GM21619 (cell line): ENCODE results near the gene WDR7.

ENCODE experiments used
- ATAC-seq: cut with Tn5 transposase; IDR thresholded peaks from one replicate; pipeline ENCODE4 v1.9.1; 2021; ENCODE audit not compliant: unreplicated experiment

The WDR7 gene

DNA sequence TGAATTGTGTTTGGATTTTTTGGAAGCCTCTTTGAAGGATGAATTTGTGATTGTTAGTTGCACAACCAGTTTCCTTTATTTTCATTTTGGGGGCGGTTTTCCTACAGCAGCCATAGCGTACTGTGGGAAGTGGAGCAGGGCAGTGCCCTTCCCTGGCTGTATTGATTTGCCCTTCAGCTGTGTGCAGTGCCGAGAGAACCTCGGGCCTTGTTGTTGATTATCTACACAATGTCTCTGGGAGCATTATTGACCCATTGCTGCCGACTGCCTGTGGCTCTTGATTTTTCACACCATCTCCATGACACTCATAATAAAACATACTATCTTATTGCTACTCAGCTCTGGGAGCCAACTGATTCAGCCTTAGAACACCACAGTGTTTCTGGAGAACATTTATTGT, 333.6 kb downstream of the WDR7 start:
- ATAC-seq, result no peak

DNA sequence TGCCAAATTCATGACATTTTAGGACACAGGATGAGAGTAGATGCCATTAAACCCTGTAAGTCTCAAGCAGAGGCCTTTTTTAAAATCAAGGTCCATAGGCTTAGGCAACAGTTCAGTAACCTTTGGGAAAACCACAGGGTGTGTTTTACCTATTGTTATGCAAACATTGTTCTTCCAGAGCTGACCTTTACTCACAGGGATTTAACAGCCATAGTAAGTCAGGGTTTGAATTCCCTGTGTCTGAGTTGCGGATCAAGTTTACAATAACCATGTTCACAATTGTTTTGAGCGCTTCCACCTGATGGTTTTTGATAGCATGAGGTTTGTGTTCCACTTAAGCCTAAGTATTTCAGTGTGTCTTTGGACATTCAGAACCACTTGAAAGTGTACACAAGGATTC, 335.7 kb downstream of the WDR7 start:
- no peak for ATAC-seq

DNA sequence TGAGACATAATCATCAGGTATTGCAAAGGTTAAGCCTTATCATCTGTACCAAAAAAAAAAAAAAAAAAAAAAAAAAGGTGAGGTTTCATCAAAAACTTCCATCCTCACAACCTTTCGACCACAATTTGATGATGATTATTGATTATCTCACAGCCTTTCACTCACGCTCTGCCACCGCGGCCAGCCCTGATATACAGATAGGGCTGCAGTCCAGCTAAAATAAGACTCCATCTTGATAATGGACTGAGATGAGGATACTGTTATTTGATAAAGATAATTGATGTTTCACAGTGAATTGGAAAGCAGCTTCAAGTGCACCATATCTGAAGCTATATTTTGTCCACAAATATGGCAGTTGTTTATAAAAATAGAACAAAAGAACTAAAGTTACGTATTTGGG, 336.1 kb downstream of the WDR7 start:
- ATAC-seq, result no peak

DNA sequence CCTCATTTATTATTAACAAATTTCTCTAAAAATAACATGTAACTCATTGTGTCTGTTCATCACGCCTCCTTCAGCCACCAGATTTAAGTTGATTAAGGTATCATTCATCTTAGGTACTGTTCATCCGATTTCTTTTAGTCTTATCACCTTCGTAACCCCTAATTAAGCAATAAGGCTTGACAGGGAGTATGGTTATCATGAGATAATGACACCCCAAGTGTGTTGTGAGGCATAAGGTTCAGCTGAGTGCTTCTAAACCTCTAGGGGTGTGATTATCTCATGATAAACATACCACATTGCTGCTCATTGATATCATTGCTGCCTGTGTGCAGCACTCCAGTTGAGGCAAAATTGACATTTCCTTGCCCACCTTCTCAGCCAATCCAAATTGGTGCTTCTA, 336.9 kb downstream of the WDR7 start:
- ATAC-seq, result no peak

DNA sequence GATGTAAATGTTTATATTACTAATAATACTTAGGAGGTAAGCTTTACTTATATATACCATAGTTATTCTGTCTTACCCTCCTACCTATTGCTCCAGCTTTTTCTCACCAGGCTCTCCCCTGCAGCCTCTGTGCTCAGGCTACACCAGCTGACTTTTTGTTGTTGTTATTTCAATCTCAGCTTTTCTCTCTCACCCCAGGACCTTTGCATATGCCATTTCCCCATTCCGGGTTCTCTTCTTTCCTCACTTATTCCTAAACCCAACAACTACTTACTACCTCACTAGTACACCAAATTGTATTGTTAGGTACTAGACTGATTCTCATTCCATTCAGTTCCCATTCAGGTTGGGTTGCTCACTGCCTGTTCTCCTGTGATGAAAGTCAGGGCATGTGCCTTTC, 339.5 kb downstream of the WDR7 start:
- ATAC-seq, result no peak

DNA sequence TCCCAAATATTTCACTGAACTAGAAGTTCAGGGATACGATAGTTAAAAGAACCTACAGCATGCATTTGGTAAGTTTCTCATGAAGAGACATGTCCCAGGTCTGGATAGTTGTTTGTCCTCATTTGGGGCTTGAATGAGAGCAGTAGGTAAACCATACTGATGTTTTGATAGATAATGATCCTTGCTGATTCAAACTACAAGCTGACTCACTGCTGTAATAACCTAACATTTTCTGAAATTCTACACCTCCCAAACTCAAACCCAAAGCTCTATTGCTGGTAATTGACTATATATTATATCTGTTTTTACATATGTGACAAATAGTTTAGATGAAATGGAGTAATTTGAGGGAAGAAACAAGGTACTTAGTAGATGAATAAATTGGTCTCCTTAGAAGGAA, 341.6 kb downstream of the WDR7 start:
- ATAC-seq, result no peak

DNA sequence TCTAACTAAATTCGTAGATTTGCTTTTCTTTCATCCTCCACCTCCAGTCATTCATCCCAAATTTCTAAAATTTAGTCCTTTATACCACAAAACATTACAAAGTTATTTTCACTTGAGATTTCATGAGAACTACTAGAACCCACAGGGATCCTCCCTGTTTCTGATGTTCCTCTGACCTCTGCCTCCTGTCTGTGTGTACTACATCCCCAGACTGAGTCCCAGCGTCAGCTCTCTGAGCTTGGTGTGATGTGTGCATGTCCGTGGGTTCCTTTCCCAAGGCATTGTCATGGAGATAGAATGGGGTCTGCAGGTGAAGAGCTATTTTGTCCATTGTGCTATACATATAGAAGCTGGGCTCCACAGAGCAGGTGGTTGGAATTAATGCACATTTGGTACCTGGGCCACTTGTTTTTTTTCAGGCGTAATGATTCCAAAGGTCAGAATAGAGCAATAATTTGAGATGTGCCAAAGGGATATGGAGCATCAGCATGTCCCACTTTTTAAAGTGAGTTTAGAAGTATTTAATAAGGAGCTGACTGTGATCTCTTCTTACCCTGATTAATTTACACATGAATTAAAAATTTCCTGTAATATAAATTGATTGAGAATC, 344.5 kb downstream of the WDR7 start:
- no peak for ATAC-seq

DNA sequence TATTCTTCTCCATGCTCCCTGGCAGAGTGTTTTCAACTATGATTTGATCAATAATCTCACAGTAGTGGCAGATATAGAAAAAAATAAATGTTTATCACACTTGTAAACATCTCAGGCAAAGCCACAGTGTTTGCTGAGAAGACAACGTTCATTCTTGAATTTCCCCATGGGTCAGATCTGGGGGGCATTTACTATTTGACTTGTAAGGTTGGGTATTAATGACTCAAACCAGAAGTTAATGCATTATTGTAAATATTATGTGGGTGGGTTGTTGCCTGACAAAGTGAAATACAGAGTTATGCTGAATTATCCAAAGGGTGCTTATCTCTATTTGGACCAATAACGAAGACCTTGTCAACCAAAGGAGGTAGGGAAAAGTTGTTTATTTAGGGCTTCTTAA, 346.0 kb downstream of the WDR7 start:
- no peak for ATAC-seq

DNA sequence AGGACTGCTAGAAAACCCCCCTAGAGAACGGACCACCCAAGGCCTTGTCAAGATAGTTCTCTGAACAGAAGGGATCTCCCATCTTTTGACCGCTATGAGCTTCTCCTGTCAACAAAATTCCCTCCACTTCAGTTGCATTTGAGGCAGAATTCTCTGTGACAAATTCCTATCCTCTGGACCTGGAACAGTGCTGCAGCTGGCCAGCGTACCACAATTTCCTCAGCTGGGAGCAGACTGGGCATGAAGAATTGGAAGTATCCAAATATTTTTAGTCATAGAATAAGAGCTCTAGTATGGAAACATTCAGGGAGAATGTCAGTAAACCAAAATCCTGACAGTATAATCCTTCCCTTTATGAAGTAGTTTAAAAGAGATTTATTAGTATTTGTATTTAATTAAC, 348.7 kb downstream of the WDR7 start:
- ATAC-seq, result no peak

DNA sequence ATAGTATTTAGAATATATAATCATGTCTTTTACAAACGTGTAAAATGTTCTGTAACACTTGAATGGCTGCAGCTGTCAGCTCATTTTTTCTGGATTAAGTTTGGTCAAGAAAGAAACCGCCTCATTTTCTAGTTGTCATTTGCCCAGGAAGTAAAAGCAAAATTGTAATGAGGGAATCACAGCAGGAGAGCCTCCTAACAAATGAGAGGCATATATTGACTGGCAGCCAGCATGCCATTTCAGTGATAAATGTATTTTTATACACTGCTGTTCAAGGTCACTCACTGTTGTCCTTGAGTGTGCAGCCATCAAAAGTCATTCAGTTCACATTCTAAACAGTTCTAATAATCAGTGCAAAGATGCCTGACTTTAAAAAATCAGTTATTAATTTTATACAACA, 351.5 kb downstream of the WDR7 start:
- no peak for ATAC-seq

DNA sequence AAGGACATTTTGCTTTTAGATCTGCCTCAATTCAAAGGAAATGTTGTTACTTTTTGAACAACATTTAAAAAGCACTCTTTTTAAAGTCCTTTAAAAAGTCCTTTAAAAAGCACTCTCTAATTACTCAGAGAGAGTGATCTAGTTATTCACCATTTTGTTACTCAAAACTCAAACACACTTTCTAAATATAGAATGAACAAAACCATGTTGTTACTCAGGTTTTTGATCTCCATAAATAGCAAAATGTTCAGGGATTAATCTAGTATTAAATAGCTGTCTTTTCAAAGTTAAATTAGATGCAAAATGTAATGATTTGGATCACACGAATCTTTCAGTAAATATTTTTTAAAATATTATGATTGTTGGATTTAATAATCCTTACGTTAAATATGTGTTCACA, 352.2 kb downstream of the WDR7 start:
- no peak for ATAC-seq

DNA sequence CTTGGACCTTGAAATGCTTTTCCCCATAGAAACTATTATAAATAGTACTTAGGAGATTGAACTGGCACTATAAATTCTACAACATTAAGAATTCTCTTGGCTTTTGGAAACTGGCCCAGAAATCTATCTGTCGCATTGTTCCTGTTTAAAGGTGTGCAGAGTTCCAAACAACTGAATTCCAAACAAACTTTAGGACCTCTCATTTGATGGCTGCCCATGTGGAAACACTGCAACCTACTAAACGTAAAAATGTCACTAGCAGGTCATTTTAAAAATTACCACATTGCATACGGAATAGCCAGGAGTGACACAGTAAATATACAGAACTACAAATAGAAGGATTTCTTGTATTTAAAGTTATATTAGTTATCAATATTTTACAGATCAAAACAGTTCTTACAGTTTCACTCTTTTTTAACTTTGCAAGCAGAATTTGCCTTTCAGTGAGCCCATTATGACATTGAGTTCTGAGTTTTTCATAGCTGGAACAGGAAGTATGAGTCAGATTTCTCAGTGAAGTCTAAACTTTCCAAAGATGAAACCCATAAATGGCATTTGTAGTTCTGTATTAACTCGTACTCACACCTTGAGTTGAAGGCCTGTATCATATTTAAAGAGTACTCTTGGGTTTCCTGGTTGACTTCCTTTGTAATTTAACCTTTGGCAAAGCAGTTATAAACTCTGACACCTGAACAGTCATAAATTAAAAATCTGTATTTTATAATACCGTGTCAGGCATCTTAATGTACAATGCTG, 353.4 kb downstream of the WDR7 start:
- ATAC-seq, result peak; percentile 99

DNA sequence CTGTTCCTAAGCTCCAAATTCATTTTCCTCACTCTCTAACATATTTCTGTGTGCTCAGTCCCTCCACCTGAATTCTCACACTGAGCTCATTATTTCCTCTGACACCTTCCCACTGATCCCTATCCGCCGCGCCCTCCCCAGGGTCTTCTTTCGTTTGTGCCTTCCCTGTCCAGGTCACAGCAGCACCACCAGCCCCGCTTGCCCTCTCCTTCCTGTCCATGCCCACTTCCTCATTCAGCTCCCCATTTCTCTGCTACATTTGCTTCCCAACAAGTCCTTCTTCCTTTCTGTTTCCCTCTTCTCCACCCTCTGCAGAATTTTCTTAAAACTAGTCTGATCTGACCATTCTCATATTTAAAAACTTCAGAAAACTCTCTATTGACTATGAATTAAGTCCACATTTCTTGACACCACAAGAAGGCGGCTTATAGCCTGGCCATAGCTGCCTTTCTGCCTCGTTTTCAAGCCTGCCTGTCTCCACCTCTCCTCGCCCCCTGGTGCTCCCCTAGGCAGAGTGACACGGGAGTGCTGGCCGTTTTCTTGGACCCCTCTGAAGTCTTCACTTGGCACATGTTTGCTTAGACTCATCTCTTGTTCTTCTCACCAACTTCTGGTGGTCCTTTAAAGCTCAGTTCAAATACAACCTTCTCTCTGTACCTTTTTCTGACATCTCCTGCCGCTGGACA, 357.0 kb downstream of the WDR7 start:
- no peak for ATAC-seq

DNA sequence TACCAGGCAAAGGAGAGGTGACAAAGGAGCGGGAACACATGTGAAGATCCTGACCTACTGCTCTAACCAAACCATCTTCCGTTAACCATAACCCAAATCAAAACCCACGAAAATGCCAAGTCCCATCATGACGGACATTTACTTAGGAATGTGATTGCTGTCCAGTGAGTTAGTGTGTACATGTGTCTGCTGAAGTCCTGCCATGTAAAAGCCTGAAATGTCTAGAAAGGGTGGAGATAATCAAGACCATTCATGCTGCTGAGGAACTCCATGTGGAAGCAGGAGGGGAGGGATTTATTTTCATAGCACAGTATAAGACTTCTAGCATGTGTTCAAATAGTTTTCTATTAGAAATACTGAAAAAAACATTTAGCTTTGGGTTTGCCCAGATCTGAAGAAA, 358.7 kb downstream of the WDR7 start:
- no peak for ATAC-seq

DNA sequence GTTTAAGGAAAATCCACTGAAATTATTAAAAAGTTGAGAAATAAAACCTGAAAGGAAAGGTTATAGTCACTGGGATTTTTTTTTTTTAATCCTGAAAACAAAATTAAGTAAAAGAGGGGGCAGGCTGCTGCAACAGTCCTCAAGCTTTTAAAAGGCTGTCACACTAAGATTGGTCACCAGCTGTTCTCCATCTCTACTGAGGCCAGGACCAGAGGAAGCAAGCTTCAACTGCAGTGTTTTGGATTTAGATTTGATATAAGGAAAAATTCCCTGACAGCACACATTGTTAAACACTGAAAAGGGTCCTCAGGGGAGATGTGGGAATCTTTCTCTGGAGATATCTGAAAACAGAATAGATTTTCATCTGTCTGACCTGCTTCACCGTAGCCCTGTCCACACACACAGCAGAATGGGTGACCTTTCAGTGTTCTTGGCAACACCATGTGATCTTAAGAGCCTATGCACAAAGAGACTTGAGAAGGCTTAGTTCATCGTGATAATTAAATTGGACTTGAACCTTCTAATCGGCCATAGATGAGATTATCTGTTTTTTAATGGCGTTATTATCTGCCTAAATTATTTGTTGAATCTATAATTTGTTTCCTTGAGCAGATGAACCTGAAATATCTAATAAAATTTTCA, 363.7 kb downstream of the WDR7 start:
- ATAC-seq, result no peak

DNA sequence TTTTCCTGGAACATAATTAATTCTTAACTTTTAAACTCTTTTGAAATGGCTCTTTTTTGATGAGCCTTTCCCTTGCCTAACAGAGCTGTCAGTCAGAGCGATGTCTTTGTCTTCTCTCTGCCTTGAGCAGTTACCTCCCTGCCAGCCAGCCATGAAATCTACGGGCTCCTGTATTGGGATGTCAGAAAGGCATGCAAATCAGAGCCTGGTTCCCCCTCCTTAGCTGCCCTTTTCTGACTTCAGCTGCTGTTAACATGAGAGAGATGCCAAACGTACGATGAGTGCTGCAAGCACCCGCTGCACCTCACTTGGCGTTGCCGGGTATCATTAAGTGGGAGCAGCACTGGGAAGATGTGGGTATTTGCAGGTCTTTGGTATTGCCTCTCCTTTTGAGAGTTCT, 364.3 kb downstream of the WDR7 start:
- no peak for ATAC-seq

DNA sequence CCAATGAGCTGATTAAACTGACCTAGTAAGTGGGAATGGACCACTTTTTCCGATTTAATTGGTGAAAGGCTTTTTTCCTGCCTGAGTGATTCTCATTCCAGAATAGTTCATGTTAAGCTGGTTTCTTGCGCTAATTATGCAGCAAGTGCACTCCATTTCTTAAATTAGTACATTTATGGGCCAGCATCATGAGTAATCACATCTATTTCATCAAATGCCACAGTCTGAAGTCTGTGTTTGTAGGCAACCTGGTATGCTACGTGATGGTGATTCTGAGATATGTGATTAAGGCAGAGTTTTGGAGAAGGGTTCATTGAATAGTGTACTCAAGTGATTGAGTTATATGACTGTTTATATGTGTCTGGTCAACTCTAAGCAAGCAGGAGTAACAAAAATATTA, 367.7 kb downstream of the WDR7 start:
- ATAC-seq, result no peak

DNA sequence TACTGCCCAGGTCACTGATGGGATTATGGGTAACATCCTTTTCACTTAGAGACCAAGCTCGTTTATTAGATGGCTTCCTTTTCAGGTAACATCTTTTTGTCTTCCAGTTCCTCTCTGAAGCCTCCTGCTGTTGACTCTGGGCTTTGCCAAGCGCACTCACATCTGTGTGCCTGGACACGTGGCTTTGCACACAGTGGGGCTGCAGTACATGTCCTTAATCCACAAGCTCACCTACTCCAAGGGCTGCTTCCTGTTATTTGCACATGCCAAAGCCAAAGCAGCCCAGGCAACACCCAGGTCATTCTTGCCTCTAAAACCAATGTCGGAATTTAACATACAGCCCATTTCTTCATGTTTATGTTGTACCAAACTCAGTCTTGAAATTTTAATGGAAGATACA, 371.6 kb downstream of the WDR7 start:
- ATAC-seq, result no peak

DNA sequence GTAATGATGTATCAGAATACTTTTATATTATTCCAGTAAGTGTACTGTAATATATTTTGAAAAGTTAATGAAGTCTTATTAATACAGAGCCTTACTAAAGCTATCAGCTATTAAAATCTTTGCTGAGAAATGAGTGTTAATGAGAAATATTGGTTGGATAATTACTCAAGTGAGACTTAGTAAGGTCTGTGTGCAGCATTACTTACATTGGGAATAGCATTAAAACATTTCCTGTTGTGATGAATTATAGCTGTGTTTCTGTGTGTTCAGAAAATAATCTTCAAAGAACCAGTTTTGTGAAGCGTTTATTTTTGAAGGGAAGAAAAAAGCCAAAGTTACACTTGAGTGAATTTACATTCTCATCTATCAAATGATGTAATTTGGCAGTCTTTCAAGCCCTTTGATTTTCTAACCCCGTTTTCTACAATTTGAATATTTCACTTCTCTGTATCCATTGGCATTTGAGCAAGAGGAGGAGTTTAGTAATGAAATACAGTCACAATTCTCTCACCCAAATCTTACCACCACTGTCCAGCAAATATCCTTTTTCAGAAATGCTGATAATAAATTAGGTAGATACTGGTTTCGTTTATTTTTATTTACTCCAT, 372.2 kb downstream of the WDR7 start:
- ATAC-seq, result peak; percentile 44

DNA sequence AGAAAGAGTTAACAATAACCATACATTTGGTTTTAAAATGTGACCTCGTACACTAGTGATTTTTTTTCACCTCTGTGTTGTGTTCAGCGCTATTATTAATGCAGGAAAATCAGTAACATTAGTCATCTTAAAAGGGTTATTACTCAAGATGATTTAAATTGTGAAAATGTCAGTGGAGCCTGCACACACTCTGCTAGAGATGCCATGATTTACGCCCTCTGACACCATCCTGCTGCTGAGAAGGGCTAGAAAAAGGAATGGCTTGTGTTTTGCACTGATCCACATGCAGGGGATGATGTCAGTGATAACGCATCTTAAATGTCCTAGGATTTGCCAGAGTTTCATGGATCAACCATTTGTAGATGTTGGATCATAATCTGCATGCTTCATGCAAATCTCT, 374.4 kb downstream of the WDR7 start:
- no peak for ATAC-seq

DNA sequence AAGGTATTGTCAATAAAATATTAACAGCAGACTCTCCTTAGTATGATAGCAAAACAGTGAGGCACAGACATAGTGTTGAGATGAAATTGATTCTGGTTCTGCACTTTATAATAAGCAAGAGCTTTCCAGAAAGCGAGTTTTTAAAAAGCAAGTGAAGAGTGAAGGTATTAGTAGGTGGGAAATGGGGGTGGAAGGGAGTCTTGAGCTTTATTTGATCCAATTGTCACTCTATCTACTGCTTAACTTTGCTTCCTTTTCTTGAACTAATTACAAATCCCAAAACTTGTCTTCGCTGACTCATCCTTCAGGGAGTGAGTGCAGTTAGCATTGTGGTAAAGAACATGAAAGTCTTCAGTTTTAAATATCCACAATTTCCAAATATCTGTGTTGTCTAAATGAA, 375.2 kb downstream of the WDR7 start:
- ATAC-seq, result no peak
